ENCODE measurements around the gene TRAF3IP3.

GRCh38 chr1:209761011-209761635 lies 5.3 kb downstream of the TRAF3IP3 start:
- TF ChIP-seq CTCF (IDR thresholded peaks at IDR 0.05; ENCODE audit: low read length) (no peak), EZH2 (optimal IDR thresholded peaks at IDR 0.05; ENCODE audit: low read depth, low read length) (no peak)
